Neuronal stem cell (in vitro differentiated cells): ENCODE data around the gene PDC.

ENCODE experiments used
- DNase-seq: peaks from one replicate; pipeline ENCODE4 v3.0.0-alpha.2; 2013; ENCODE audit warnings: low spot score
- H2AFZ ChIP-seq: one replicate; pipeline ENCODE4 v1.6.1; 2013; ENCODE audit warnings: mild to moderate bottlenecking, low read length, inconsistent platforms
- H2AK5ac ChIP-seq: 2 replicates; pipeline ENCODE4 v1.6.1; 2013; ENCODE audit warnings: low read depth, mild to moderate bottlenecking, inconsistent platforms, low read length, moderate library complexity, mixed read lengths
- H2BK120ac ChIP-seq: 2 replicates; pipeline ENCODE4 v1.6.1; 2013; ENCODE audit warnings: low read depth, mild to moderate bottlenecking, inconsistent platforms, low read length, moderate library complexity, mixed read lengths
- H2BK12ac ChIP-seq: one replicate; pipeline ENCODE4 v1.6.1; 2013; ENCODE audit warnings: low read length, inconsistent platforms
- H2BK15ac ChIP-seq: 2 replicates; pipeline ENCODE4 v1.6.1; 2013; ENCODE audit warnings: mild to moderate bottlenecking, low read length, inconsistent platforms, mixed read lengths
- H2BK5ac ChIP-seq: one replicate; pipeline ENCODE4 v1.6.1; 2013; ENCODE audit warnings: inconsistent platforms, mild to moderate bottlenecking, low read length, moderate library complexity
- H3K14ac ChIP-seq: one replicate; pipeline ENCODE4 v1.6.1; 2013; ENCODE audit warnings: low read length, inconsistent platforms
- H3K18ac ChIP-seq: 2 replicates; pipeline ENCODE4 v1.6.1; 2013; ENCODE audit warnings: low read length, inconsistent platforms
- H3K23ac ChIP-seq: 2 replicates; pipeline ENCODE4 v1.6.1; 2013; ENCODE audit warnings: low read depth, mild to moderate bottlenecking, mixed read lengths, low read length, inconsistent platforms; ENCODE audit not compliant: poor library complexity
- H3K27ac ChIP-seq: replicated peaks from 3 replicates; pipeline ENCODE4 v1.5.1; 2013; ENCODE audit warnings: low read length, inconsistent platforms
- H3K27me3 ChIP-seq, 3 experiments: 2 replicates each; pipeline ENCODE4 v1.6.1; 2013; ENCODE audit warnings: low read length in 3 of 3, mild to moderate bottlenecking in 2 of 3, inconsistent platforms in 1 of 3, low read depth in 1 of 3, mixed read lengths in 1 of 3, moderate library complexity in 1 of 3; ENCODE audit not compliant: control insufficient read depth in 3 of 3, insufficient read depth in 3 of 3
- H3K36me3 ChIP-seq, 2 donors: replicated peaks in 1 of 2; 2 replicates each; pipeline ENCODE4 v1.6.1; 2013; ENCODE audit warnings: low read length in 2 of 2; ENCODE audit not compliant: control insufficient read depth in 2 of 2, insufficient read depth in 2 of 2
- H3K4ac ChIP-seq: 2 replicates; pipeline ENCODE4 v1.6.1; 2013; ENCODE audit warnings: inconsistent platforms, mild to moderate bottlenecking, low read length, moderate library complexity
- H3K4me1 ChIP-seq, 2 donors: 1 replicate in 1 of 2; 2 replicates in 1 of 2; pipeline ENCODE4 v1.6.1; 2013; ENCODE audit warnings: low read length in 2 of 2, low read depth in 1 of 2; ENCODE audit not compliant: control insufficient read depth in 2 of 2, insufficient read depth in 1 of 2
- H3K4me2 ChIP-seq: one replicate; pipeline ENCODE4 v1.6.1; 2013; ENCODE audit warnings: mild to moderate bottlenecking, low read length, inconsistent platforms; ENCODE audit not compliant: insufficient read depth, poor library complexity, severe bottlenecking
- H3K4me3 ChIP-seq, 2 donors: 2 replicates each; pipeline ENCODE4 v1.5.1; 2013; ENCODE audit warnings: low read length in 2 of 2, mild to moderate bottlenecking in 2 of 2, inconsistent platforms in 1 of 2, moderate library complexity in 1 of 2
- H3K79me1 ChIP-seq: one replicate; pipeline ENCODE4 v1.6.1; 2013; ENCODE audit warnings: low read depth, mild to moderate bottlenecking, inconsistent platforms, low read length, moderate library complexity
- H3K9ac ChIP-seq: one replicate; pipeline ENCODE4 v1.6.1; 2013; ENCODE audit warnings: mild to moderate bottlenecking, low read depth, low read length, inconsistent platforms; ENCODE audit not compliant: poor library complexity
- H3K9me3 ChIP-seq, 2 donors: replicated peaks in 1 of 2; 2 replicates each; pipeline versions ENCODE3 to v1.6.1; 2013; ENCODE audit warnings: low read length in 2 of 2, mild to moderate bottlenecking in 2 of 2, inconsistent platforms in 1 of 2, low read depth in 1 of 2, mixed read lengths in 1 of 2, moderate library complexity in 1 of 2; ENCODE audit not compliant: control insufficient read depth in 2 of 2, insufficient read depth in 1 of 2
- H4K8ac ChIP-seq: one replicate; pipeline ENCODE4 v1.6.1; 2013; ENCODE audit warnings: low read depth, mild to moderate bottlenecking, inconsistent platforms, low read length, moderate library complexity
- H4K91ac ChIP-seq: one replicate; pipeline ENCODE4 v1.6.1; 2013; ENCODE audit warnings: low read length, low read depth, mild to moderate bottlenecking, inconsistent platforms; ENCODE audit not compliant: poor library complexity
- WGBS, 2 donors: extraction: QIAGEN DNeasy Blood & Tissue Kit; methylation state at CpG; one replicate each; pipeline ENCODE4 v1.1.7; 2013; ENCODE audit warnings: missing lambda C conversion rate in 2 of 2, mixed read lengths in 1 of 2; ENCODE audit not compliant: insufficient read length in 2 of 2, insufficient replicate concordance in 1 of 2; ENCODE audit errors: extremely low coverage in 2 of 2; 5-methylcytosine and 5-hydroxymethylcytosine counted together

The PDC gene

GRCh38 chr1:186481303-186481888, 20.5 kb upstream of the PDC start:
- no peaks in the 10 kb centered on the region for H3K4me1 ChIP-seq
- no peak overlapping the region for H2AK5ac ChIP-seq
- no peak overlapping the region for H3K14ac ChIP-seq
- H3K18ac ChIP-seq = no peak overlapping the region
- no peak overlapping the region for H3K4ac ChIP-seq
- H2BK120ac ChIP-seq = no peak overlapping the region
- H4K91ac ChIP-seq = no peak overlapping the region
- no peaks in the 10 kb centered on the region for H3K79me1 ChIP-seq
- H3K9ac ChIP-seq = no peak overlapping the region
- WGBS, 2 donors = no CpG with 5 or more reads among the region's 2 CpGs
- H4K8ac ChIP-seq = no peak overlapping the region
- H2BK5ac ChIP-seq = no peak overlapping the region
- H3K27me3 ChIP-seq = no peaks in the 10 kb centered on the region
- no peaks in the 10 kb centered on the region for H3K9me3 ChIP-seq
- no peak overlapping the region for H2BK12ac ChIP-seq
- no peak for DNase-seq
- no peak overlapping the region for H2AFZ ChIP-seq
- H3K23ac ChIP-seq = no peak overlapping the region
- H2BK15ac ChIP-seq = no peak overlapping the region
- no peak overlapping the region for H3K4me3 ChIP-seq
- no peaks in the 10 kb centered on the region for H3K36me3 ChIP-seq
- no peak overlapping the region for H3K4me2 ChIP-seq
- H3K27ac ChIP-seq = no peak overlapping the region

GRCh38 chr1:186479162-186479561, 18.2 kb upstream of the PDC start:
- no peak overlapping the region for H3K14ac ChIP-seq
- H3K4ac ChIP-seq = no peak overlapping the region
- H4K8ac ChIP-seq = no peak overlapping the region
- DNase-seq = no peak
- no peak overlapping the region for H2AK5ac ChIP-seq
- H2BK5ac ChIP-seq = no peak overlapping the region
- no CpG with 5 or more reads among the region's 2 CpGs for WGBS, 2 donors
- H3K27me3 ChIP-seq = no peaks in the 10 kb centered on the region
- no peaks in the 10 kb centered on the region for H3K9me3 ChIP-seq
- no peaks in the 10 kb centered on the region for H3K36me3 ChIP-seq
- H3K9ac ChIP-seq = no peak overlapping the region
- no peak overlapping the region for H2BK12ac ChIP-seq
- no peak overlapping the region for H2BK15ac ChIP-seq
- no peak overlapping the region for H2BK120ac ChIP-seq
- no peaks in the 10 kb centered on the region for H3K79me1 ChIP-seq
- no peaks in the 10 kb centered on the region for H3K4me1 ChIP-seq
- no peak overlapping the region for H3K4me2 ChIP-seq
- no peak overlapping the region for H4K91ac ChIP-seq
- no peak overlapping the region for H3K18ac ChIP-seq
- no peak overlapping the region for H3K4me3 ChIP-seq
- no peak overlapping the region for H3K27ac ChIP-seq
- no peak overlapping the region for H3K23ac ChIP-seq
- no peak overlapping the region for H2AFZ ChIP-seq

DNA sequence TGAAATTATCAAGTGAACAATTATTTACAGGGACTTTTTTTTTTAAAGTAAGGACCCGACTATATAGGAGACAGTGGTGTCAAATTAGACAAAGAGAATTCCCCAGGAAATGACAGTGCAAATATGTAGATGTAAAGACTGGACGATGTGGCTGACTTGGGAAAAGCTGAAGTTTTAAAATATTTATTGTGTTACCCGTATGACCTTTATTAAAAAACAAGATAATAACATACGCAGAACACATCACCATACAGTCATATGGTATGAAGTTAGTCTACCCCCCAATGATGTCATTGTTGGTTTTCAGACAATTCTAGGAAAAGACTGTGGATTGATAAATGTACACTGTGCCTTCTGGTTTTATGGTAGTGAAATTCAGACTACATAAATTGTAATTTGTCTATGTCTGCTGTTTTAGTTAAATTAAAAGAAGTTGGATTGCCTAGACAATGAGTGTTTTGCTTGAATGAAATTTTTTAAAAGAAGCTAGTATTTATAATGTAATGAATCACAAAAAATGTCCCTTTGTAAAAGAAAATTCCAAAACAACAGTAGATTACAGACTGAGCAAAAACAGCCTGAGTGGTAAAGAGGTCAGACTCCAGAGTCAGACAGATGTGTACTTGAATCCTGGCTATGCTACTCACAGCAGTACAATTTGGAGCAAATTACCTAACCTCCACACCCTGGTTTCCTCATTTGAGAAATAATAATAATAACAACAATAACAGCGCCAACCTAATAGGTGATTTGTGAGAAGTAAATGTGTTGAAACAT, 15.5 kb upstream of the PDC start:
- Histone ChIP-seq H3K9me3 (no peaks in the 10 kb centered on the region), H3K27me3 (no peaks in the 10 kb centered on the region), H2BK15ac (no peak overlapping the region), H3K36me3 (no peaks in the 10 kb centered on the region), H4K91ac (no peak overlapping the region), H3K4me2 (no peak overlapping the region), H4K8ac (no peak overlapping the region), H2BK12ac (no peak overlapping the region), H3K79me1 (no peaks in the 10 kb centered on the region), H2AK5ac (no peak overlapping the region), H2BK120ac (no peak overlapping the region), H3K4ac (no peak overlapping the region), H3K18ac (no peak overlapping the region), H3K9ac (no peak overlapping the region), H3K23ac (no peak overlapping the region), H3K14ac (no peak overlapping the region), H3K4me3 (no peak overlapping the region), H3K27ac (no peak overlapping the region), H3K4me1 (no peaks in the 10 kb centered on the region), H2BK5ac (no peak overlapping the region), H2AFZ (peak overlapping the region; percentile 31)
- no CpG with 5 or more reads among the region's 5 CpGs for WGBS, 2 donors
- no peak for DNase-seq

- Histone ChIP-seq H3K4me1 (no peaks in the 10 kb centered on the region), H4K91ac (no peak overlapping the region), H2AFZ (no peak overlapping the region), H2BK120ac (no peak overlapping the region), H3K27me3 (no peaks in the 10 kb centered on the region), H3K4me3 (no peak overlapping the region), H3K14ac (no peak overlapping the region), H3K9ac (no peak overlapping the region), H3K79me1 (no peaks in the 10 kb centered on the region), H3K23ac (no peak overlapping the region), H3K27ac (no peak overlapping the region), H2BK12ac (no peak overlapping the region), H3K36me3 (no peaks in the 10 kb centered on the region), H3K9me3 (no peaks in the 10 kb centered on the region), H3K18ac (no peak overlapping the region), H3K4ac (no peak overlapping the region), H2BK5ac (no peak overlapping the region), H2BK15ac (no peak overlapping the region), H3K4me2 (no peak overlapping the region), H4K8ac (no peak overlapping the region), H2AK5ac (no peak overlapping the region)
- DNase-seq = no peak
- no CpG with 5 or more reads among the region's 2 CpGs for WGBS, 2 donors
Measured at GRCh38 chr1:186474208-186474607, 13.3 kb upstream of the PDC start.
